T-helper 1 cell treated with Interleukin-12 subunit alpha and Interleukin-12 subunit beta and Interleukin-4 antibody, amounts not matched to agents 30 μg/mL and 1 μg/mL, for 36 hours (primary cell): ENCODE measurements around the gene LRRN4CL.

Experiments used
- H3K27ac Mint-ChIP-seq: one replicate; pipeline ENCODE4 v1.8.0; 2021; ENCODE audit warnings: mild to moderate bottlenecking, mixed read lengths
- H3K27me3 Mint-ChIP-seq: one replicate; pipeline ENCODE4 v1.8.0; 2021; ENCODE audit warnings: low read depth, mixed read lengths
- H3K36me3 Mint-ChIP-seq: one replicate; pipeline ENCODE4 v1.8.0; 2021; ENCODE audit warnings: low read depth, mixed read lengths
- H3K4me1 Mint-ChIP-seq: one replicate; pipeline ENCODE4 v1.8.0; 2021; ENCODE audit warnings: low read depth, mixed read lengths
- H3K4me3 Mint-ChIP-seq: one replicate; pipeline ENCODE4 v1.8.0; 2021; ENCODE audit warnings: mild to moderate bottlenecking, moderate library complexity, mixed read lengths
- H3K9me3 Mint-ChIP-seq: one replicate; pipeline ENCODE4 v1.8.0; 2021; ENCODE audit warnings: mixed read lengths

The LRRN4CL gene

GRCh38 chr11:62716206-62716605, 26.9 kb upstream of the LRRN4CL start:
- no peak overlapping the region for H3K27ac Mint-ChIP-seq
- H3K27me3 Mint-ChIP-seq, result no peaks in the 10 kb centered on the region
- H3K36me3 Mint-ChIP-seq, result peaks cover 73% of the 10 kb centered on the region
- peaks cover 62% of the 10 kb centered on the region for H3K4me1 Mint-ChIP-seq
- H3K4me3 Mint-ChIP-seq, result no peak overlapping the region
- no peaks in the 10 kb centered on the region for H3K9me3 Mint-ChIP-seq

DNA sequence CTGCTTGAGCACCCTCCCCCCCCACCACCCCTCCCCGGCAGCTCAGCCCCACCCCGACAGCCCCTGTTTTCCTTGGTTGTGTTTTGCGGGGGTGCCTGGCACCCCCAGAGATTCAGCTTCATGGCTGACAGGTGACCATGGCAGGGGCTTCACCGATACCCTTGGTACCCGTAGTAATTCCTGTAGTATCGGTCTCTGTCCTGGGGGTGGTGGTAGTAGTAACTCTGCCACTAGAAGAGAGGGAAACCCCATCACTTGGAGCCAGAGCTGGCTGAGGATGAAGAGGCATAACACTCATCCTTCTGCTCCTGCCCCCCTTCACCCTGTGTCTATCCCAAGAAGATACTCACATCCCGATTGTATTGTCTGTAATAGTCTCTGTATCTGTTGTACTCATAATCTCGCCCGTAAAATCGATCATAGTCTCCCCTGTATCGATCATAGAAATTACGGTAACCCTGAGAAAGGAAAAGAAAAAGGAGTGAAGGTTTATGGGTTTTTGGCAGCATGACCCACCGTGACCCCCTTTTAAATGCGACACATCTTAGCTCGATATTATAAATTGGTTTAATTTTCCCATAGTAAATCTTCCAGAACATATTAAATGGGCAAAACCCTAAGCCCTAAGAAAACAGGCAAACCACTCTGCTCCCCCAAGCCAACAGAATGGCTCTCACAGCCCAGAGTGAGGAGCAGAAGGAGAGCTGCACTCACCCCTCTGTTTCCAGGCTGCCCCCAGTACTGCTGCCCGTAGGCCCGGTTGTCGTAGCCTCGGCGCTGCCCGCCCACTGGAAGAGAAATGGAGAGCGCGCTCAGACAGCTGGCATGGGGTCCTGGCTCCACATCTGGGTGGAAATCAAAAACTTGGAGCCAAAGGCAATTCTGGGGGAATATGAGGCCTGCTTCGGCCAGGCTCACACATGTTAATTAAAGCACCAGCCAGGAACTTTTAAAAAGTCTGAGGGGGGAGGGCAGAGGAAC, 26.1 kb upstream of the LRRN4CL start:
- H3K4me3 Mint-ChIP-seq, result no peak overlapping the region
- peaks cover 63% of the 10 kb centered on the region for H3K4me1 Mint-ChIP-seq
- peaks cover 72% of the 10 kb centered on the region for H3K36me3 Mint-ChIP-seq
- H3K27me3 Mint-ChIP-seq, result no peaks in the 10 kb centered on the region
- peak overlapping the region; percentile 67 for H3K27ac Mint-ChIP-seq
- no peaks in the 10 kb centered on the region for H3K9me3 Mint-ChIP-seq

DNA sequence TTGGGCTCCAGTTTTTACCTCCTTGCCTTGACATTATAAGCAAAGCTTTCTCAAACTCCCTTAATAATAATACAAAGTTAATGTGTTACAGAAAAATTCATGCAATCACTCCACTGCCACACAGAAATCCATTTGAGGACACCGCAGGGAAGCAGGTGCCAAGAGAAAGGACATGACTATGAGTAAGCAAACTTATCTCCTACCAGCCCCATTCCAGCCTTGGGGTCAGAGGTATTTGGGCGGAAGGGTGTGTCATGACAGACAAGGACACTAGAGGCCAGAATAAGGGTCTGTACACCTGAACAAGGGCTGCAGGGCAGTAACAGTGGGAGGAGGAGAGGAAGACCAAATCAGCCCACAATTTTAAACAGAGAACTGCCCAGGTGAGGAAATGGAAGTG, 24.0 kb upstream of the LRRN4CL start:
- H3K27me3 Mint-ChIP-seq, result no peaks in the 10 kb centered on the region
- H3K4me3 Mint-ChIP-seq, result peak overlapping the region; percentile 38
- peaks cover 65% of the 10 kb centered on the region for H3K4me1 Mint-ChIP-seq
- H3K36me3 Mint-ChIP-seq, result peaks cover 68% of the 10 kb centered on the region
- no peaks in the 10 kb centered on the region for H3K9me3 Mint-ChIP-seq
- H3K27ac Mint-ChIP-seq, result peak overlapping the region; percentile 92

GRCh38 chr11:62712861-62713260, 23.5 kb upstream of the LRRN4CL start:
- peaks cover 65% of the 10 kb centered on the region for H3K4me1 Mint-ChIP-seq
- peak overlapping the region; percentile 92 for H3K27ac Mint-ChIP-seq
- peaks cover 63% of the 10 kb centered on the region for H3K36me3 Mint-ChIP-seq
- no peaks in the 10 kb centered on the region for H3K9me3 Mint-ChIP-seq
- H3K27me3 Mint-ChIP-seq, result no peaks in the 10 kb centered on the region
- peak overlapping the region; percentile 63 for H3K4me3 Mint-ChIP-seq

GRCh38 chr11:62712276-62712812, 23.0 kb upstream of the LRRN4CL start:
- H3K27ac Mint-ChIP-seq, result peak overlapping the region; percentile 92
- H3K4me1 Mint-ChIP-seq, result peaks cover 70% of the 10 kb centered on the region
- H3K4me3 Mint-ChIP-seq, result peak overlapping the region; percentile 63
- H3K9me3 Mint-ChIP-seq, result no peaks in the 10 kb centered on the region
- H3K36me3 Mint-ChIP-seq, result peaks cover 60% of the 10 kb centered on the region
- H3K27me3 Mint-ChIP-seq, result no peaks in the 10 kb centered on the region

- H3K27ac Mint-ChIP-seq, result peak overlapping the region; percentile 98
- H3K9me3 Mint-ChIP-seq, result no peaks in the 10 kb centered on the region
- no peaks in the 10 kb centered on the region for H3K27me3 Mint-ChIP-seq
- H3K4me3 Mint-ChIP-seq, result peak overlapping the region; percentile 94
- H3K4me1 Mint-ChIP-seq, result peaks cover 71% of the 10 kb centered on the region
- H3K36me3 Mint-ChIP-seq, result peaks cover 37% of the 10 kb centered on the region
Observed at GRCh38 chr11:62710001-62710345, 20.6 kb upstream of the LRRN4CL start.

- H3K4me3 Mint-ChIP-seq, result peak overlapping the region; percentile 94
- H3K9me3 Mint-ChIP-seq, result no peaks in the 10 kb centered on the region
- peak overlapping the region; percentile 98 for H3K27ac Mint-ChIP-seq
- H3K4me1 Mint-ChIP-seq, result peaks cover 67% of the 10 kb centered on the region
- H3K27me3 Mint-ChIP-seq, result no peaks in the 10 kb centered on the region
- peaks cover 33% of the 10 kb centered on the region for H3K36me3 Mint-ChIP-seq
Observed at GRCh38 chr11:62709247-62710000, 20.1 kb upstream of the LRRN4CL start.

GRCh38 chr11:62708793-62709192, 19.5 kb upstream of the LRRN4CL start:
- Mint-ChIP-seq H3K27me3 (no peaks in the 10 kb centered on the region), H3K27ac (peak overlapping the region; percentile 98), H3K36me3 (peaks cover 29% of the 10 kb centered on the region), H3K4me1 (peaks cover 62% of the 10 kb centered on the region), H3K9me3 (no peaks in the 10 kb centered on the region), H3K4me3 (peak overlapping the region; percentile 94)

GRCh38 chr11:62708392-62708791, 19.1 kb upstream of the LRRN4CL start:
- Mint-ChIP-seq H3K4me3 (peak overlapping the region; percentile 94), H3K4me1 (peaks cover 58% of the 10 kb centered on the region), H3K9me3 (no peaks in the 10 kb centered on the region), H3K36me3 (peaks cover 25% of the 10 kb centered on the region), H3K27me3 (no peaks in the 10 kb centered on the region), H3K27ac (peak overlapping the region; percentile 98)

- H3K36me3 Mint-ChIP-seq, result peaks cover 21% of the 10 kb centered on the region
- H3K4me3 Mint-ChIP-seq, result peak within 1 kb of the TSS; percentile 94
- H3K27ac Mint-ChIP-seq, result peak within 1 kb of the TSS; percentile 98
- no peaks in the 10 kb centered on the region for H3K9me3 Mint-ChIP-seq
- peaks cover 50% of the 10 kb centered on the region for H3K4me1 Mint-ChIP-seq
- H3K27me3 Mint-ChIP-seq, result no peaks in the 10 kb centered on the region
Observed at GRCh38 chr11:62707277-62707861, 18.0 kb upstream of the LRRN4CL start, which contains the start of the genes BSCL2 and GNG3. Gene BSCL2 (minus strand): TSS chr11:62707424. CDS start chr11:62707195, 229 bp downstream. Gene GNG3 (plus strand): TSS chr11:62707676. CDS start chr11:62708296, 620 bp downstream.

- peaks cover 20% of the 10 kb centered on the region for H3K36me3 Mint-ChIP-seq
- no peaks in the 10 kb centered on the region for H3K27me3 Mint-ChIP-seq
- H3K9me3 Mint-ChIP-seq, result no peaks in the 10 kb centered on the region
- peaks cover 49% of the 10 kb centered on the region for H3K4me1 Mint-ChIP-seq
- peak overlapping the region; percentile 65 for H3K27ac Mint-ChIP-seq
- H3K4me3 Mint-ChIP-seq, result peak overlapping the region; percentile 63
Observed at GRCh38 chr11:62706850-62707247, 17.5 kb upstream of the LRRN4CL start.

DNA sequence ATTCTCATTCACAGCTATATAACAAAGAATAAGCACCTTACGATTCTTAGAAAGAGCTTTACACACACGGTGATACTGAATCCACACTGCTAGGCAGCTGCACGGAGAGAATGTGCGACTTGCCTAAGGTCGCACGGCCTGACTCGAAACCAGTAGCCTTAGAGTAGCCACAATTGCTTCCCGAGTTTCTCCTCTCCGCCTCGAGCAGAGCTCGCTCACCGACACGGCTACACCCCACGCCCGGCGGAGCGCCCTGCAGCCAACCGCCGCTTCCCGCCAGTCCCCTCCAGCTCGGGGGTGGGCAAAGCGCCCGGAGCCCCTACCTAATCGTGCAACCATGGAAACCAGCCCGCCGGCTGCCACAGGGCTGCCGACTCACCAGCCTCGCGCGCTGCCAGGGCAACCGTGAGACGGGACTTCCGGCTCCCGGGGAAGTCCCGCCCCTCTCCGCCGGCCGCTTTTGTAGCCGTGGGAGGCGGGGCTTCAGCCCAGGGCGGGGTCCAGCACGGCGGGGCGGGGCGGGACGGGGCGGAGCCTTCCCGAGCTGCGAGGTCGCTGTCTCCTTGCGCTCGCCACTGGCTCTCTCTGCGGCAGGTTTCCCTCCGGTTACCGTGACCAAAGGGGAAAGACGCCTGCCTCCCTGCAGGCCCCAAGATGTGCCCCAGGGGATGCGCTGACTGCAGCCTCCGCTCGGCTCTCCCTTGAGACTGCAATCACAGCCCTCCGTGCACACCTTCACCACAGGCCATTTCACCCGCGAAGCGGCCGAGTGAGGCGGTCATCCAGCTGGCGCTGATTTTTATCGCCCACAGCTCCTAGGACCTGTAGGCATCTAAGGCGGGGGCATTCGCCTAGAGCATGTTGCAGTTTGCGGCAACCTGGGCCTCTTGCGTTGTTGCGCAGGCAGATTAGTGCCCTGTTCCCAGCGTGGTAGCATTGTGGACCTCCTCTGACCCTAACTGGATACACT, 16.8 kb upstream of the LRRN4CL start:
- Mint-ChIP-seq H3K4me3 (peak overlapping the region; percentile 87), H3K27ac (peak overlapping the region; percentile 75), H3K9me3 (no peaks in the 10 kb centered on the region), H3K36me3 (peaks cover 23% of the 10 kb centered on the region), H3K4me1 (peaks cover 49% of the 10 kb centered on the region), H3K27me3 (no peaks in the 10 kb centered on the region)

- no peaks in the 10 kb centered on the region for H3K27me3 Mint-ChIP-seq
- H3K4me1 Mint-ChIP-seq, result peaks cover 45% of the 10 kb centered on the region
- H3K36me3 Mint-ChIP-seq, result peaks cover 19% of the 10 kb centered on the region
- peak overlapping the region; percentile 75 for H3K27ac Mint-ChIP-seq
- peak overlapping the region; percentile 87 for H3K4me3 Mint-ChIP-seq
- H3K9me3 Mint-ChIP-seq, result no peaks in the 10 kb centered on the region
Observed at GRCh38 chr11:62705413-62705812, 16.1 kb upstream of the LRRN4CL start.
